Ovary (tissue), 3 donors: ENCODE measurements around the gene EMILIN3.

Experiments used
- CTCF ChIP-seq, 3 donors: fragments of 450-650 bp in 2 of 3; fragments of 200-600 bp in 1 of 3; IDR thresholded peaks; one replicate each; pipeline versions ENCODE4 v1.5.1 to v1.8.0; 2016 to 2022; ENCODE audit warnings: antibody characterized with exemption in 3 of 3, mild to moderate bottlenecking in 1 of 3
- POLR2A ChIP-seq: fragments of 450-650 bp; IDR thresholded peaks from one replicate; pipeline ENCODE4 v1.6.1; 2017; ENCODE audit warnings: antibody characterized with exemption, mild to moderate bottlenecking, moderate library complexity
- donor health status: DM: no; HTN: no; CAD: no.

DNA sequence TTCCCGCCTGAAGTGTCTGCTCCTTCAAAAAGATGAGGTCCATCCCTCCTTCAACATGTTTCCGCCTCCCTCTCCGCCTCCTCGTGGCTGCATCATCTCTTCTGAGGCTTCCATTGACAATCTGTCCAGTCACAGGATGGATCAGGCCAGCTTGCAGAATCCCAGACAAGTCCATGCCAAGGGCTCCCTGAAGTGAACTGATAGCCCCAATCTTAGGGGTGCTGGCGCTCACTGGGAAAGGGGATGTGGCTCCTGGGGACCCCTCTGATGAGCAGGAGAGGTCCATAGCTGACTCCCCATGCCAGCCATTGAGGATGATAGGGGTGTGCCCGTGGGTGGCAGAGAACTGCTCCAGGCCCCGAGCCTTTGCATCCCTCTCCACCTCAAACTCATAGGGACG lies 48.6 kb upstream of the EMILIN3 start:
- TF ChIP-seq CTCF (IDR thresholded peaks at IDR 0.05) = no peak
- no peak for TF ChIP-seq POLR2A
